Measurements from ENCODE around the gene DSN1. TPM values are rescaled to one million over a fixed set of nuclear protein-coding genes. Genes with fewer than 3 reads are reported as not detected.

The DSN1 gene
- total and polyA plus RNA-seq, 2 donors: 6.8 to 21.4 TPM

- Histone ChIP-seq H3K27ac (ENCODE audit: low read depth) (no peak overlapping the region), H3K36me3 (ENCODE audit: insufficient read depth) (no peaks in the 10 kb centered on the region), H3K4me3 (ENCODE audit: low read depth, low read length) (no peak overlapping the region), H3K4me1 (ENCODE audit: insufficient read depth) (no peaks in the 10 kb centered on the region)
- 93% methylated on average over 6 of the region's 6 CpGs for WGBS
- no peak for DNase-seq (ENCODE audit: extremely low spot score)
Observed at GRCh38 chr20:36760647-36761046, 12.9 kb downstream of the DSN1 start.

- Histone ChIP-seq H3K4me1 (ENCODE audit: insufficient read depth) (no peaks in the 10 kb centered on the region), H3K4me3 (ENCODE audit: low read depth, low read length) (no peak overlapping the region), H3K36me3 (ENCODE audit: insufficient read depth) (no peaks in the 10 kb centered on the region), H3K27ac (ENCODE audit: low read depth) (no peak overlapping the region)
- no peak for DNase-seq (ENCODE audit: extremely low spot score)
- WGBS: 89% methylated on average over 1 of the region's 1 CpG
Observed at GRCh38 chr20:36758276-36758675, 15.3 kb downstream of the DSN1 start.

GRCh38 chr20:36756496-36756895 is 17.1 kb downstream of the DSN1 start:
- DNase-seq (ENCODE audit: extremely low spot score): no peak
- peak overlapping the region; percentile 10 for H3K27ac ChIP-seq (ENCODE audit: low read depth)
- H3K4me3 ChIP-seq (ENCODE audit: low read depth, low read length): no peak overlapping the region
- H3K4me1 ChIP-seq (ENCODE audit: insufficient read depth): no peaks in the 10 kb centered on the region
- H3K36me3 ChIP-seq (ENCODE audit: insufficient read depth): no peaks in the 10 kb centered on the region

- peak; percentile 18 for DNase-seq (ENCODE audit: extremely low spot score)
- H3K36me3 ChIP-seq (ENCODE audit: insufficient read depth): no peaks in the 10 kb centered on the region
- no peak overlapping the region for H3K27ac ChIP-seq (ENCODE audit: low read depth)
- no peak overlapping the region for H3K4me3 ChIP-seq (ENCODE audit: low read depth, low read length)
- no peaks in the 10 kb centered on the region for H3K4me1 ChIP-seq (ENCODE audit: insufficient read depth)
- 4% methylated on average over 2 of the region's 2 CpGs for WGBS
Observed at GRCh38 chr20:36754656-36755222, 18.8 kb downstream of the DSN1 start.

GRCh38 chr20:36752582-36752981 is 21.0 kb downstream of the DSN1 start:
- 74% methylated on average over 5 of the region's 5 CpGs for WGBS
- no peak overlapping the region for H3K4me3 ChIP-seq (ENCODE audit: low read depth, low read length)
- H3K27ac ChIP-seq (ENCODE audit: low read depth): no peak overlapping the region
- no peaks in the 10 kb centered on the region for H3K36me3 ChIP-seq (ENCODE audit: insufficient read depth)
- no peaks in the 10 kb centered on the region for H3K4me1 ChIP-seq (ENCODE audit: insufficient read depth)
- no peak for DNase-seq (ENCODE audit: extremely low spot score)

- Histone ChIP-seq H3K4me1 (ENCODE audit: insufficient read depth) (no peaks in the 10 kb centered on the region), H3K4me3 (ENCODE audit: low read depth, low read length) (peak within 1 kb of the TSS; percentile 77), H3K27ac (ENCODE audit: low read depth) (no peak within 1 kb of the TSS), H3K36me3 (ENCODE audit: insufficient read depth) (no peaks in the 10 kb centered on the region)
- DNase-seq (ENCODE audit: extremely low spot score): peak; percentile 88
- WGBS: 2% methylated on average over 63 of the region's 63 CpGs
Observed at GRCh38 chr20:36745927-36746659, 27.5 kb downstream of the DSN1 start, which contains the start of gene NDRG3. Gene NDRG3 (minus strand): TSS chr20:36746090. CDS start chr20:36721735, 24,355 bp downstream.

- WGBS: 5% methylated on average over 44 of the region's 44 CpGs
- no peak overlapping the region for H3K27ac ChIP-seq (ENCODE audit: low read depth)
- no peaks in the 10 kb centered on the region for H3K36me3 ChIP-seq (ENCODE audit: insufficient read depth)
- H3K4me3 ChIP-seq (ENCODE audit: low read depth, low read length): peak overlapping the region; percentile 77
- DNase-seq (ENCODE audit: extremely low spot score): no peak
- H3K4me1 ChIP-seq (ENCODE audit: insufficient read depth): no peaks in the 10 kb centered on the region
Observed at GRCh38 chr20:36745234-36745926, 28.2 kb downstream of the DSN1 start.

- no peaks in the 10 kb centered on the region for H3K4me1 ChIP-seq (ENCODE audit: insufficient read depth)
- H3K27ac ChIP-seq (ENCODE audit: low read depth): no peak overlapping the region
- no peak overlapping the region for H3K4me3 ChIP-seq (ENCODE audit: low read depth, low read length)
- no peaks in the 10 kb centered on the region for H3K36me3 ChIP-seq (ENCODE audit: insufficient read depth)
- 16% methylated on average over 8 of the region's 8 CpGs for WGBS
- no peak for DNase-seq (ENCODE audit: extremely low spot score)
Observed at GRCh38 chr20:36744764-36745191, 28.8 kb downstream of the DSN1 start.

GRCh38 chr20:36744243-36744642 is 29.3 kb downstream of the DSN1 start:
- H3K4me1 ChIP-seq (ENCODE audit: insufficient read depth): no peaks in the 10 kb centered on the region
- H3K36me3 ChIP-seq (ENCODE audit: insufficient read depth): no peaks in the 10 kb centered on the region
- H3K4me3 ChIP-seq (ENCODE audit: low read depth, low read length): no peak overlapping the region
- no peak overlapping the region for H3K27ac ChIP-seq (ENCODE audit: low read depth)
- 77% methylated on average over 4 of the region's 4 CpGs for WGBS
- DNase-seq (ENCODE audit: extremely low spot score): no peak

GRCh38 chr20:36742558-36742957 is 31.0 kb downstream of the DSN1 start:
- Histone ChIP-seq H3K4me3 (ENCODE audit: low read depth, low read length) (no peak overlapping the region), H3K4me1 (ENCODE audit: insufficient read depth) (no peaks in the 10 kb centered on the region), H3K36me3 (ENCODE audit: insufficient read depth) (no peaks in the 10 kb centered on the region), H3K27ac (ENCODE audit: low read depth) (no peak overlapping the region)
- WGBS: 98% methylated on average over 2 of the region's 2 CpGs
- no peak for DNase-seq (ENCODE audit: extremely low spot score)

GRCh38 chr20:36741072-36741471 is 32.5 kb downstream of the DSN1 start:
- no peak for DNase-seq (ENCODE audit: extremely low spot score)
- WGBS: 79% methylated on average over 4 of the region's 4 CpGs
- Histone ChIP-seq H3K4me3 (ENCODE audit: low read depth, low read length) (no peak overlapping the region), H3K4me1 (ENCODE audit: insufficient read depth) (peaks cover 2% of the 10 kb centered on the region), H3K27ac (ENCODE audit: low read depth) (no peak overlapping the region), H3K36me3 (ENCODE audit: insufficient read depth) (no peaks in the 10 kb centered on the region)

GRCh38 chr20:36737183-36737499 is 36.4 kb downstream of the DSN1 start:
- Histone ChIP-seq H3K4me3 (ENCODE audit: low read depth, low read length) (no peak overlapping the region), H3K36me3 (ENCODE audit: insufficient read depth) (no peaks in the 10 kb centered on the region), H3K27ac (ENCODE audit: low read depth) (no peak overlapping the region), H3K4me1 (ENCODE audit: insufficient read depth) (peaks cover 4% of the 10 kb centered on the region)
- WGBS: 95% methylated on average over 6 of the region's 6 CpGs
- DNase-seq (ENCODE audit: extremely low spot score): no peak

- Histone ChIP-seq H3K4me3 (ENCODE audit: low read depth, low read length) (no peak overlapping the region), H3K27ac (ENCODE audit: low read depth) (no peak overlapping the region), H3K36me3 (ENCODE audit: insufficient read depth) (no peaks in the 10 kb centered on the region), H3K4me1 (ENCODE audit: insufficient read depth) (peaks cover 4% of the 10 kb centered on the region)
- 91% methylated on average over 3 of the region's 3 CpGs for WGBS
- no peak for DNase-seq (ENCODE audit: extremely low spot score)
Observed at GRCh38 chr20:36736451-36737182, 36.9 kb downstream of the DSN1 start.

Data from urinary bladder (tissue), 4 donors.